A549 (cell line): Measurements from ENCODE around the gene SLC35A3.

Source experiments
- CHD2 ChIP-seq: fragments of 150-350 bp; IDR thresholded peaks from 2 replicates; pipeline ENCODE4 v1.6.1; 2014; ENCODE audit warnings: low read length; ENCODE audit not compliant: partially characterized antibody
- EP300 ChIP-seq, 2 experiments: fragments of >200 bp; sonication (Bioruptor Twin); formaldehyde crosslinking; IDR thresholded peaks; 2 replicates in 1 of 2; 3 replicates in 1 of 2; pipeline ENCODE4 v1.6.1; 2016 to 2017
- ESRRA ChIP-seq: fragments of 150-350 bp; IDR thresholded peaks from 2 replicates; pipeline ENCODE4 v1.6.1; 2014; ENCODE audit warnings: mild to moderate bottlenecking, low read length, borderline replicate concordance
- HEYL ChIP-seq: fragments of 250-450 bp; sonication (Bioruptor Pico); IDR thresholded peaks from 2 replicates; pipeline ENCODE4 v1.8.0; 2021; ENCODE audit warnings: mild to moderate bottlenecking, moderate library complexity
- HOXA7 ChIP-seq: fragments of 250-450 bp; sonication (Bioruptor Pico); IDR thresholded peaks from 2 replicates; pipeline ENCODE4 v1.5.0; 2020; ENCODE audit warnings: mild to moderate bottlenecking, moderate library complexity
- PHF8 ChIP-seq: fragments of 200-600 bp; sonication (generic); IDR thresholded peaks from 2 replicates; pipeline ENCODE4 v1.6.1; 2016; ENCODE audit warnings: low read depth, mild to moderate bottlenecking, antibody characterized with exemption, moderate library complexity, borderline replicate concordance
- RFX5 ChIP-seq: fragments of 450-650 bp; IDR thresholded peaks from 2 replicates; pipeline ENCODE4 v1.7.1; 2014; ENCODE audit warnings: antibody characterized with exemption, mild to moderate bottlenecking, moderate library complexity
- RNF2 ChIP-seq: fragments of 200-600 bp; sonication (generic); IDR thresholded peaks from 2 replicates; pipeline ENCODE4 v1.6.1; 2016; ENCODE audit warnings: low read depth, mild to moderate bottlenecking, antibody characterized with exemption, moderate library complexity, borderline replicate concordance
- TP53 ChIP-seq: fragments of 250-450 bp; sonication (Bioruptor Pico); IDR thresholded peaks from 2 replicates; pipeline ENCODE4 v1.5.0; 2021; ENCODE audit warnings: mild to moderate bottlenecking, moderate library complexity
- TF ChIP-seq, protein P1 (sequence below): IDR thresholded peaks from 2 replicates; pipeline ENCODE4 v1.6.1; 2012
- TF ChIP-seq, protein P2 (sequence below): fragments of >200 bp; sonication (Bioruptor Twin); formaldehyde crosslinking; IDR thresholded peaks from 3 replicates; pipeline ENCODE4 v1.5.1; 2016

DNA sequence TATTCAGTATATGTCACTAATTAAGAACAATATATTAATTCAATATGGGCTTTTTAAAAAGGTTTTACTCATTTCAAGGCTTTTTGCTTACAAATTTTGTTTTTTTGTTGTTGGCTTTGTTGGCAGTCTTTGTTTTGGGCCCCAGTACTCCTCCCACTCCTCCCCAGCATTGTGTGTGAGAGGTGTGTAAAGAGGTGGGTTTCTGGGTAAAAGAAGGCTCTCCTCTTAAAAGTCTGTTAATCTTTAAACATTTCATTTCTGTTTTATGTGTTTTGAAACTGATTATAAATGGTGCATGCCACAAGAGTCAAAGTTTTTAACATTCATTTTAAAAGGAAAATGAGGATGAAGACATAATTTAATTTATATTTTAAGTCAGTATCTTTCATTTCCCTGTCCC lies 83.3 kb downstream of the SLC35A3 start:
- no peak for TF ChIP-seq HEYL (CRISPR knock-in tag)
- TF ChIP-seq, protein P1, sequence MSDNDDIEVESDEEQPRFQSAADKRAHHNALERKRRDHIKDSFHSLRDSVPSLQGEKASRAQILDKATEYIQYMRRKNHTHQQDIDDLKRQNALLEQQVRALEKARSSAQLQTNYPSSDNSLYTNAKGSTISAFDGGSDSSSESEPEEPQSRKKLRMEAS = no peak
- no peak for TF ChIP-seq RNF2
- TF ChIP-seq, protein P2, sequence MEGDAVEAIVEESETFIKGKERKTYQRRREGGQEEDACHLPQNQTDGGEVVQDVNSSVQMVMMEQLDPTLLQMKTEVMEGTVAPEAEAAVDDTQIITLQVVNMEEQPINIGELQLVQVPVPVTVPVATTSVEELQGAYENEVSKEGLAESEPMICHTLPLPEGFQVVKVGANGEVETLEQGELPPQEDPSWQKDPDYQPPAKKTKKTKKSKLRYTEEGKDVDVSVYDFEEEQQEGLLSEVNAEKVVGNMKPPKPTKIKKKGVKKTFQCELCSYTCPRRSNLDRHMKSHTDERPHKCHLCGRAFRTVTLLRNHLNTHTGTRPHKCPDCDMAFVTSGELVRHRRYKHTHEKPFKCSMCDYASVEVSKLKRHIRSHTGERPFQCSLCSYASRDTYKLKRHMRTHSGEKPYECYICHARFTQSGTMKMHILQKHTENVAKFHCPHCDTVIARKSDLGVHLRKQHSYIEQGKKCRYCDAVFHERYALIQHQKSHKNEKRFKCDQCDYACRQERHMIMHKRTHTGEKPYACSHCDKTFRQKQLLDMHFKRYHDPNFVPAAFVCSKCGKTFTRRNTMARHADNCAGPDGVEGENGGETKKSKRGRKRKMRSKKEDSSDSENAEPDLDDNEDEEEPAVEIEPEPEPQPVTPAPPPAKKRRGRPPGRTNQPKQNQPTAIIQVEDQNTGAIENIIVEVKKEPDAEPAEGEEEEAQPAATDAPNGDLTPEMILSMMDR = no peak
- no peak for TF ChIP-seq PHF8
- TF ChIP-seq ESRRA = no peak
- no peak for TF ChIP-seq EP300 (IDR thresholded peaks at IDR 0.05)
- no peak for TF ChIP-seq RFX5
- no peak for TF ChIP-seq TP53
- no peak for TF ChIP-seq CHD2
- TF ChIP-seq HOXA7 (CRISPR knock-in tag) = no peak
